ENCODE data around the gene ERO1B.

DNA sequence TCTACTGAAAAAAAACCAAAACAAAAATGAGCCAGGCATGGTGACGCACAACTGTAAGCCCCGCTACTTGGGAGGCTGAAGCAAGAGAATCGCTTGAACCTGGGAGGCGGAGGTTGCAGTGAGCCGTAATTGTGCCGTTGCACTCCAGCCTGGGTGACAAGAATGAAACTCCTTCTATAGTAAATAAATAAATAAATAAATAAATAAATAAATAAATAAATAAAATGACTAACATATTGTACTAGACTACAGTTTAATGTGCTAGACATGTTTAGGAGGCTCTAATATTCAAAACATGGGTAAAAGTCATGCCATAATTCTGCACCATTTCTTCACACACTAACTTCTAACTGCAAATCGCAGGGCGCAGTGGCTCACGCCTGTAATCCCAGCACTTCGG is 33.3 kb upstream of the ERO1B start:
- TF ChIP-seq, protein P1, sequence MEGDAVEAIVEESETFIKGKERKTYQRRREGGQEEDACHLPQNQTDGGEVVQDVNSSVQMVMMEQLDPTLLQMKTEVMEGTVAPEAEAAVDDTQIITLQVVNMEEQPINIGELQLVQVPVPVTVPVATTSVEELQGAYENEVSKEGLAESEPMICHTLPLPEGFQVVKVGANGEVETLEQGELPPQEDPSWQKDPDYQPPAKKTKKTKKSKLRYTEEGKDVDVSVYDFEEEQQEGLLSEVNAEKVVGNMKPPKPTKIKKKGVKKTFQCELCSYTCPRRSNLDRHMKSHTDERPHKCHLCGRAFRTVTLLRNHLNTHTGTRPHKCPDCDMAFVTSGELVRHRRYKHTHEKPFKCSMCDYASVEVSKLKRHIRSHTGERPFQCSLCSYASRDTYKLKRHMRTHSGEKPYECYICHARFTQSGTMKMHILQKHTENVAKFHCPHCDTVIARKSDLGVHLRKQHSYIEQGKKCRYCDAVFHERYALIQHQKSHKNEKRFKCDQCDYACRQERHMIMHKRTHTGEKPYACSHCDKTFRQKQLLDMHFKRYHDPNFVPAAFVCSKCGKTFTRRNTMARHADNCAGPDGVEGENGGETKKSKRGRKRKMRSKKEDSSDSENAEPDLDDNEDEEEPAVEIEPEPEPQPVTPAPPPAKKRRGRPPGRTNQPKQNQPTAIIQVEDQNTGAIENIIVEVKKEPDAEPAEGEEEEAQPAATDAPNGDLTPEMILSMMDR (conservative IDR thresholded peaks at IDR 0.05; ENCODE audit: low read length) = no peak
- TF ChIP-seq EZH2phosphoT487 (IDR thresholded peaks at IDR 0.05; ENCODE audit: borderline replicate concordance) = no peak

Measured in Loucy (cell line).